Thyroid gland (tissue), 4 donors: Measurements from ENCODE around the gene ASPDH. TPM values are rescaled to one million over a fixed set of nuclear protein-coding genes. Genes with fewer than 3 reads are reported as not detected.

Experiments used
- DNase-seq, 2 donors: peaks; one replicate each; pipeline ENCODE4 v3.0.0-alpha.2; 2019
- H3K27ac ChIP-seq, 3 donors: fragments of 200-600 bp; sonication (generic); 1 replicate in 2 of 3; 2 replicates in 1 of 3; pipeline ENCODE4 v1.5.1; 2016 to 2019; ENCODE audit warnings: mild to moderate bottlenecking in 1 of 3, moderate library complexity in 1 of 3
- H3K27me3 ChIP-seq: fragments of 200-600 bp; sonication (generic); one replicate; pipeline ENCODE4 v1.5.1; 2019
- H3K36me3 ChIP-seq, 2 donors: fragments of 200-600 bp; sonication (generic); one replicate each; pipeline ENCODE4 v1.5.1; 2016 to 2019
- H3K4me1 ChIP-seq, 2 donors: fragments of 200-600 bp; sonication (generic); one replicate each; pipeline ENCODE4 v1.5.1; 2017 to 2019
- H3K4me3 ChIP-seq, 3 donors: fragments of 200-600 bp; sonication (generic); replicated peaks in 1 of 3; 1 replicate in 2 of 3; 2 replicates in 1 of 3; pipeline ENCODE4 v1.5.1; 2016; ENCODE audit warnings: mild to moderate bottlenecking in 1 of 3
- H3K9me3 ChIP-seq: fragments of 200-600 bp; sonication (generic); one replicate; pipeline ENCODE4 v1.5.1; 2017
- CTCF ChIP-seq, 6 experiments: fragments of 200-600 bp in 3 of 6; fragments of 450-650 bp in 3 of 6; sonication (generic) in 3 of 6; IDR thresholded peaks; one replicate each; pipeline ENCODE4 v1.5.1; 2016 to 2019; ENCODE audit warnings: antibody characterized with exemption in 6 of 6, mild to moderate bottlenecking in 2 of 6, inconsistent platforms in 1 of 6, moderate library complexity in 1 of 6
- POLR2A ChIP-seq, 2 donors: fragments of 450-650 bp; IDR thresholded peaks; one replicate each; pipeline ENCODE4 v1.6.1; 2017; ENCODE audit warnings: antibody characterized with exemption in 2 of 2, mild to moderate bottlenecking in 2 of 2, moderate library complexity in 1 of 2
- WGBS, 2 donors: methylation state at CpG; one replicate each; pipeline ENCODE4 v1.1.5; 2017; 5-methylcytosine and 5-hydroxymethylcytosine counted together
- intact Hi-C: fragments of 100-400 bp; cut with DNase I; formaldehyde crosslinking; loops from one replicate; pipeline ENCODE4 v1.15.1; 2023
- total RNA-seq, 4 donors: library from RNA; depleted of rRNA; stranded (reverse); fragments of >200 nt; gene quantifications; one replicate each; pipeline ENCODE4 v1.2.3, GENCODE V29; 2016

Gene ASPDH
- not detected for total RNA-seq

GRCh38 chr19:50513746-50514345 lies at the start of gene ASPDH:
ASPDH (minus strand) TSS chr19:50513913; CDS start chr19:50513823, 90 bp downstream.
- intact Hi-C loops = loop anchor here (5.0 kb wide), 1 partner anchor 37 kb away; the partner anchor contains the start of genes EMC10 and GARIN5A
- TF ChIP-seq CTCF (IDR thresholded peaks at IDR 0.05) = no peak
- no peak for TF ChIP-seq POLR2A (IDR thresholded peaks at IDR 0.05)
- Histone ChIP-seq H3K27me3 (no peaks in the 10 kb centered on the region), H3K27ac (no peak within 1 kb of the TSS), H3K36me3 (no peaks in the 10 kb centered on the region), H3K4me1 (peaks cover 6 to 10% of the 10 kb centered on the region in 2 donors), H3K4me3 (no peak within 1 kb of the TSS), H3K9me3 (no peaks in the 10 kb centered on the region)
- DNase-seq = no peak
- 45 to 46% methylated on average over 18 to 22 of the region's 22 CpGs for WGBS, 2 donors

DNA sequence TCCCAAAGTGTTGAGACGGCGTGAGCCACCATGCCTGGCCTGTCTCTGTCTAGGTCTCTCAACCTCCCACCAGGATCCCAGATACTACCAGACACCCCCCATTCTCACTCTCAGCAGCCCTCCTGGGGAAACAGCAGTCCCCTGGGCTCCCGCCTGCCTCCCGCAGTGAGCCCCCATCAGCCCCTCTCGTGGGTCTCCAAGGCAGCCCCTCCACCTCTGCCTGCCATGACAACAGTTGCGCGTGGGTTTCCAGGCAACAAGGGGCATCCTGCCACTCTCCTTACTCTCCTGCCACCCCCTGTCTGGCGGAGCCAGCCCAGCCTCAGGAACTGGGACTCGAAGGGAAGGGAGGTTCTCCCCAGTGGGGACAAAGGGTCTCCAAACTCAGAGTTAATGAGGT lies 49.3 kb upstream of the ASPDH start:
- 79 to 97% methylated on average over 5 to 9 of the region's 9 CpGs for WGBS, 2 donors
- no peak for TF ChIP-seq CTCF (IDR thresholded peaks at IDR 0.05)
- no peak for TF ChIP-seq POLR2A (IDR thresholded peaks at IDR 0.05)
- H3K4me1 ChIP-seq = peaks cover 6 to 8% of the 10 kb centered on the region in 2 donors
- no peaks in the 10 kb centered on the region for H3K36me3 ChIP-seq
- intact Hi-C loops = no loop called here
- no peak overlapping the region for H3K27ac ChIP-seq
- peaks cover 3% of the 10 kb centered on the region for H3K27me3 ChIP-seq
- no peaks in the 10 kb centered on the region for H3K9me3 ChIP-seq
- DNase-seq = no peak
- H3K4me3 ChIP-seq = no peak overlapping the region

DNA sequence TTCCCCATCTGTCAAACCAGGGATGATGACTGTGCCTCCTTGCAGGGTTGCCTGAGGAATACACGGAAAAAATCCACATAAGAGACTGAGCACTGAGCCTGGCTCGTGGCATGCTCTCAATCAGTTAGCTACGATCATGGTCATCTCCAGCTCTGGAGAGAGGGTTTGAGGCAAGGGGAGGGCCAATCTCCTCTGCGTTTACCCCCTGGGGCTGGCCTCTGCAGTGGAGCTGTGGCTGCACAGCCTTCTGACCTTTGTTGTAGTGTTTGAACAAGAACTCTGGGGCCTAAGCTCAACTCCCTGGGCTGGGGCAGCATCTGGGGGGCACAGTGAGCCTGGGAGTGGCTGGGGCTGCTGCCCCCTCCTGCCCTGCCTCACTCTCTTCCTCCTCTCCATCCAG lies 48.6 kb upstream of the ASPDH start:
- Histone ChIP-seq H3K4me1 (peaks cover 5 to 6% of the 10 kb centered on the region in 2 donors), H3K36me3 (no peaks in the 10 kb centered on the region), H3K27me3 (peaks cover 3% of the 10 kb centered on the region), H3K4me3 (no peak overlapping the region), H3K27ac (no peak overlapping the region), H3K9me3 (no peaks in the 10 kb centered on the region)
- 36 to 48% methylated on average over 3 to 4 of the region's 4 CpGs for WGBS, 2 donors
- TF ChIP-seq POLR2A (IDR thresholded peaks at IDR 0.05) (no peak), CTCF (IDR thresholded peaks at IDR 0.05) (no peak)
- intact Hi-C loops = no loop called here
- no peak for DNase-seq

DNA sequence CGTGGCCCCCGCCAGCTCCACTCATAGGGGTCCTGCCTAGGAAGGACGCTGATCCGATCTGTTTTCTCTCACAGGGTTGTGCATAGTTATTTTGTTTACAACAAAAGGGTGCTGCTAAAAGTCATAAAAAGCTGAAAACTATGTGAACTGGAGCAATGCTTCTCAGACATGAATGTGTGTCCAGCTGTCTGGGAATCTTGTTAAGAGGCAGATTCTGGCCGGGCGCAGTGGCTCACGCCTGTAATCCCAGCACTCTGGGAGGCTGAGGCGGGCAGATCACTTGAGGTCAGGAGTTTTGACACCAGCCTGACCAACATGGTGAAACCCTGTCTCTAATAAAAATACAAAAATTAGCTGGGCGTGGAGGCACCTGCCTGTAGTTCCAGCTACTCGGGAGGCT lies 45.9 kb upstream of the ASPDH start:
- intact Hi-C loops = no loop called here
- WGBS, 2 donors = 36 to 57% methylated on average over 10 of the region's 10 CpGs
- peaks cover 12 to 17% of the 10 kb centered on the region in 2 donors for H3K4me1 ChIP-seq
- DNase-seq = peak; percentile 14 to 27
- no peaks in the 10 kb centered on the region for H3K9me3 ChIP-seq
- H3K27me3 ChIP-seq = peaks cover 3% of the 10 kb centered on the region
- H3K36me3 ChIP-seq = no peaks in the 10 kb centered on the region
- no peak overlapping the region for H3K27ac ChIP-seq
- no peak for TF ChIP-seq CTCF (IDR thresholded peaks at IDR 0.05)
- TF ChIP-seq POLR2A (IDR thresholded peaks at IDR 0.05) = no peak
- no peak overlapping the region for H3K4me3 ChIP-seq

DNA sequence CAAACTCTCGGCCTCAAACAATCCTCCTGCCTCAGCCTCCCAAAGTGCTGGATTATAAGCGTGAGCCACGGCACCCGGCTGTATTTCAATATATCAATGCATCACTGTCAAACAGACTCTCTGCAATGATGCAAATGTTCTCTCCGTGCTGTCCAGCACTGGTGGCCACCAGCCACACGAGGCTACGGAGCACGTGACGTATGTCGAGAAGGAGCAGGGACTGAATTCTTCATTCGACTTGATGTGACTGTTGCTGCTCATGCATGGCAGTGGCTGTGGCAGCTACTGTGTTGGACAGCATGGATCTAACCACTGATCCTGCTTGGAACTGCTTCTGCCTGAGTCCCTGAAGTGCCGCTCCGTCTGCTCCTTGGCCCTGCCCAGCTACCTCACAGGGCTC lies 44.7 kb upstream of the ASPDH start:
- H3K4me3 ChIP-seq = no peak overlapping the region
- no peaks in the 10 kb centered on the region for H3K9me3 ChIP-seq
- peaks cover 3% of the 10 kb centered on the region for H3K27me3 ChIP-seq
- no peak overlapping the region for H3K27ac ChIP-seq
- H3K36me3 ChIP-seq = no peaks in the 10 kb centered on the region
- TF ChIP-seq POLR2A (IDR thresholded peaks at IDR 0.05) (no peak), CTCF (IDR thresholded peaks at IDR 0.05) (no peak)
- intact Hi-C loops = no loop called here
- H3K4me1 ChIP-seq = peaks cover 12 to 17% of the 10 kb centered on the region in 2 donors
- WGBS, 2 donors = 92 to 94% methylated on average over 8 to 13 of the region's 13 CpGs
- no peak for DNase-seq
